Sigmoid colon (tissue), 4 donors: ENCODE measurements around the gene STYXL2.

Experiments used
- CTCF ChIP-seq, 4 experiments: fragments of 450-650 bp in 3 of 4; fragments of 200-600 bp in 1 of 4; IDR thresholded peaks; one replicate each; pipeline ENCODE4 v1.5.1; 2016 to 2019; ENCODE audit warnings: antibody characterized with exemption in 4 of 4, mild to moderate bottlenecking in 3 of 4, moderate library complexity in 2 of 4
- POLR2AphosphoS5 ChIP-seq, 4 donors: sonication (generic); formaldehyde crosslinking; IDR thresholded peaks; one replicate each; pipeline ENCODE4 v1.6.1; 2017; ENCODE audit warnings: antibody characterized with exemption in 4 of 4

- TF ChIP-seq CTCF (IDR thresholded peaks at IDR 0.05) (no peak), POLR2AphosphoS5 (IDR thresholded peaks at IDR 0.05) (no peak)
Measured at GRCh38 chr1:167101754-167102153, 7.9 kb downstream of the STYXL2 start.
